Pancreas (tissue), 10 donors: Measurements from ENCODE around the gene ATP6AP1. TPM values are rescaled to one million over a fixed set of nuclear protein-coding genes. Genes with fewer than 3 reads are reported as not detected.

Experiments
- ATAC-seq, 4 donors: fragments of 200-7000 bp; cut with Tn5 transposase; one replicate each; pipeline versions ENCODE4 v1.8.0 to v1.9.1; 2020; ENCODE audit warnings: mild to moderate bottlenecking in 4 of 4, moderate library complexity in 4 of 4
- DNase-seq, 6 donors: peaks; one replicate each; pipeline ENCODE4 v3.0.0-alpha.2; 2020
- FAIRE-seq: peaks from 2 replicates; lab custom pipeline; 2012; peaks lifted over from hg19 to GRCh38; lab: Jason Lieb, UNC
- H3K27ac ChIP-seq, 4 donors: fragments of 200-600 bp; sonication (generic); 1 replicate in 3 of 4; 2 replicates in 1 of 4; pipeline versions ENCODE4 v1.5.0 to v1.8.0; 2020
- H3K27me3 ChIP-seq, 4 donors: fragments of 200-600 bp; one replicate each; pipeline ENCODE4 v1.8.0; 2021
- H3K36me3 ChIP-seq, 3 donors: fragments of 200-600 bp; sonication (generic) in 1 of 3; one replicate each; pipeline versions ENCODE4 v1.5.0 to v1.8.0; 2020 to 2021
- H3K4me1 ChIP-seq, 3 donors: fragments of 200-600 bp; one replicate each; pipeline ENCODE4 v1.8.0; 2021
- H3K4me3 ChIP-seq, 4 donors: fragments of 200-600 bp; sonication (generic) in 2 of 4; one replicate each; pipeline versions ENCODE4 v1.5.0 to v1.8.0; 2020 to 2021
- H3K9me3 ChIP-seq, 4 donors: fragments of 200-600 bp; one replicate each; pipeline ENCODE4 v1.8.0; 2021
- CTCF ChIP-seq, 4 donors: fragments of 200-600 bp; sonication (generic) in 3 of 4; IDR thresholded peaks; one replicate each; pipeline versions ENCODE4 v1.5.0 to v1.8.0; 2021; ENCODE audit warnings: antibody characterized with exemption in 4 of 4
- whole genome bisulfite sequencing, 2 donors: extraction: QIAGEN DNeasy Blood & Tissue Kit; methylation state at CpG; one replicate each; pipeline ENCODE4 v1.1.7; 2013; 5-methylcytosine and 5-hydroxymethylcytosine counted together
- intact Hi-C, 3 donors: fragments of 100-400 bp; cut with DNase I; formaldehyde crosslinking; loops; one replicate each; pipeline versions ENCODE4 v1.11.1 to v1.14.2; 2022
- polyA plus RNA-seq, 2 donors: library from polyadenylated mRNA; stranded (reverse); fragments of 200-250 nt; gene quantifications; one replicate each; pipeline ENCODE4 v1.2.3, GENCODE V29; 2013
- total RNA-seq, 6 donors: library from RNA; stranded (reverse); fragmentation: NEBNext Ultra II Directional in 4 of 6; extraction: Animal tissue kit (Norgen Biotek cat#: 25700) in 4 of 6; gene quantifications; one replicate each; pipeline versions ENCODE4 v1.2.1 to v1.2.4, GENCODE V29; 2021 to 2023
- donor health status: healthy with polysubstance abuse.
- donor health status: DM: no; HTN: no; CAD: no; lungs with moderate emphysema.
- donor health status: DM: no; HTN: no; CAD: no.
- donor health status: control.
- donor health status: control.
- donor health status: Bipolar disorder and iron deficiency.
- donor health status: DM: yes; HTN: yes; CAD: no.
- donor health status: DM: no; HTN: no; CAD: no.
- donor health status: DM: no; HTN: no; CAD: no.
- donor health status: DM: yes; HTN: yes; CAD: no.

Gene ATP6AP1
- total and polyA plus RNA-seq, 8 donors: 27.8 to 82.4 (median 37.7) TPM

- intact Hi-C loops: no loop called here
- H3K4me3 ChIP-seq: peak overlapping the region; percentile 38 to 66 (median 46)
- no peaks in the 10 kb centered on the region for H3K4me1 ChIP-seq
- FAIRE-seq (no peak), DNase-seq (peak in 5 of 6 donors; percentile 43 to 74 (median 59)), ATAC-seq (peak; percentile 76 to 84 (median 79))
- H3K36me3 ChIP-seq: no peaks in the 10 kb centered on the region
- H3K27ac ChIP-seq: peak overlapping the region; percentile 56 to 84 (median 69)
- TF ChIP-seq CTCF (IDR thresholded peaks at IDR 0.05): no peak
- H3K27me3 ChIP-seq: no peaks in the 10 kb centered on the region
- 0 to 33% methylated on average over 21 to 29 of the region's 29 CpGs for WGBS, 2 donors
- H3K9me3 ChIP-seq: no peaks in the 10 kb centered on the region
Observed at GRCh38 chrX:154411981-154412340, 16.5 kb upstream of the ATP6AP1 start.

GRCh38 chrX:154412468-154412867, 16.0 kb upstream of the ATP6AP1 start:
- DNase-seq (no peak), ATAC-seq (no peak), FAIRE-seq (no peak)
- H3K36me3 ChIP-seq: no peaks in the 10 kb centered on the region
- no peak for TF ChIP-seq CTCF (IDR thresholded peaks at IDR 0.05)
- H3K27me3 ChIP-seq: no peaks in the 10 kb centered on the region
- 24 to 47% methylated on average over 4 of the region's 4 CpGs for WGBS, 2 donors
- no peaks in the 10 kb centered on the region for H3K4me1 ChIP-seq
- H3K9me3 ChIP-seq: no peaks in the 10 kb centered on the region
- intact Hi-C loops: no loop called here
- peak overlapping the region in 2 of 4 donors; percentile 76 to 84 for H3K27ac ChIP-seq
- H3K4me3 ChIP-seq: peak overlapping the region in 3 of 4 donors; percentile 46 to 66 (median 46)

GRCh38 chrX:154413142-154413541, 15.3 kb upstream of the ATP6AP1 start:
- DNase-seq (no peak), ATAC-seq (no peak), FAIRE-seq (no peak)
- H3K27me3 ChIP-seq: no peaks in the 10 kb centered on the region
- H3K27ac ChIP-seq: no peak overlapping the region
- H3K36me3 ChIP-seq: no peaks in the 10 kb centered on the region
- 61 to 71% methylated on average over 8 of the region's 8 CpGs for WGBS, 2 donors
- H3K4me1 ChIP-seq: no peaks in the 10 kb centered on the region
- H3K4me3 ChIP-seq: no peak overlapping the region
- no peaks in the 10 kb centered on the region for H3K9me3 ChIP-seq
- no peak for TF ChIP-seq CTCF (IDR thresholded peaks at IDR 0.05)
- intact Hi-C loops: no loop called here

GRCh38 chrX:154417157-154417556, 11.3 kb upstream of the ATP6AP1 start:
- intact Hi-C loops: no loop called here
- FAIRE-seq: no peak
- TF ChIP-seq CTCF (IDR thresholded peaks at IDR 0.05): no peak
- Histone ChIP-seq H3K4me3 (no peak overlapping the region), H3K9me3 (no peaks in the 10 kb centered on the region), H3K27me3 (no peaks in the 10 kb centered on the region), H3K27ac (no peak overlapping the region), H3K36me3 (no peaks in the 10 kb centered on the region), H3K4me1 (no peaks in the 10 kb centered on the region)
- no peak for ATAC-seq
- no peak for DNase-seq
- 71 to 87% methylated on average over 7 of the region's 7 CpGs for WGBS, 2 donors

GRCh38 chrX:154419189-154419588, 9.3 kb upstream of the ATP6AP1 start:
- DNase-seq (no peak), FAIRE-seq (no peak), ATAC-seq (no peak)
- Histone ChIP-seq H3K4me1 (no peaks in the 10 kb centered on the region), H3K4me3 (no peak overlapping the region), H3K27ac (no peak overlapping the region), H3K9me3 (no peaks in the 10 kb centered on the region), H3K27me3 (no peaks in the 10 kb centered on the region), H3K36me3 (no peaks in the 10 kb centered on the region)
- intact Hi-C loops: no loop called here
- 80 to 92% methylated on average over 8 of the region's 8 CpGs for WGBS, 2 donors
- TF ChIP-seq CTCF (IDR thresholded peaks at IDR 0.05): no peak
